Spleen (tissue), 7 donors: Measurements from ENCODE around the gene MEI1.

Experiments
- CTCF ChIP-seq, 11 experiments: fragments of 200-600 bp in 7 of 11; fragments of 450-650 bp in 4 of 11; sonication (generic) in 4 of 11; IDR thresholded peaks in 8 of 11; conservative IDR thresholded peaks in 3 of 11; 1 replicate in 7 of 11; 2 replicates in 4 of 11; pipeline versions ENCODE4 v1.4.0 to v1.8.0; 2016 to 2021; ENCODE audit warnings: antibody characterized with exemption in 11 of 11, inconsistent platforms in 4 of 11, mild to moderate bottlenecking in 1 of 11
- POLR2A ChIP-seq, 3 donors: fragments of 450-650 bp; IDR thresholded peaks; one replicate each; pipeline ENCODE4 v1.5.1; 2017; ENCODE audit warnings: antibody characterized with exemption in 3 of 3, mild to moderate bottlenecking in 1 of 3
- donor health status: DM: no; HTN: no; CAD: no; lungs with moderate emphysema.
- donor health status: DM: no; HTN: no; CAD: no.
- donor health status: DM: no; HTN: no; CAD: no.

- TF ChIP-seq CTCF (IDR thresholded peaks at IDR 0.05 in 8 of 11, conservative IDR thresholded peaks at IDR 0.05 in 3 of 11) (no peak), POLR2A (IDR thresholded peaks at IDR 0.05) (no peak)
These were observed 733 bp downstream of the MEI1 start for GRCh38 chr22:41700108-41700364.
